ENCODE data around the gene ANKDD1A. TPM values are rescaled to one million over a fixed set of nuclear protein-coding genes. Genes with fewer than 3 reads are reported as not detected.

The ANKDD1A gene
- total RNA-seq, 2 donors from 2014 or later: 3.3 to 23.9 TPM

GRCh38 chr15:64912379-64913325 is 950 bp downstream of the ANKDD1A start:
- no peaks in the 10 kb centered on the region for H3K27me3 ChIP-seq (replicated peaks; ENCODE audit: insufficient read depth)
- no peak for DNase-seq (ENCODE audit: low spot score)
- H3K27ac ChIP-seq: no peak overlapping the region
- no peak for TF ChIP-seq POLR2A (IDR thresholded peaks at IDR 0.05)
- TF ChIP-seq POLR2AphosphoS5 (IDR thresholded peaks at IDR 0.05): no peak
- TF ChIP-seq CTCF (IDR thresholded peaks at IDR 0.05): no peak
- no peaks in the 10 kb centered on the region for H3K9me3 ChIP-seq
- H3K4me1 ChIP-seq (replicated peaks): peaks cover 3% of the 10 kb centered on the region
- H3K36me3 ChIP-seq: no peaks in the 10 kb centered on the region
- H3K4me3 ChIP-seq: peak overlapping the region in 1 of 2 donors; percentile 43
- intact Hi-C loops (cut with DNase I): loop anchor here (5.0 kb wide), 1 partner anchor 70 kb away; the partner anchor contains the start of gene PLEKHO2
- WGBS: 74% methylated on average over 14 of the region's 15 CpGs

- H3K4me1 ChIP-seq (replicated peaks): peaks cover 3% of the 10 kb centered on the region
- H3K27me3 ChIP-seq (replicated peaks; ENCODE audit: insufficient read depth): no peaks in the 10 kb centered on the region
- intact Hi-C loops (cut with DNase I): no loop called here
- H3K36me3 ChIP-seq: no peaks in the 10 kb centered on the region
- TF ChIP-seq CTCF (IDR thresholded peaks at IDR 0.05) (no peak), POLR2AphosphoS5 (IDR thresholded peaks at IDR 0.05) (no peak), POLR2A (IDR thresholded peaks at IDR 0.05) (no peak)
- WGBS: 71% methylated on average over 13 of the region's 13 CpGs
- no peak overlapping the region for H3K4me3 ChIP-seq
- no peaks in the 10 kb centered on the region for H3K9me3 ChIP-seq
- no peak for DNase-seq (ENCODE audit: low spot score)
- no peak overlapping the region for H3K27ac ChIP-seq
Measured at GRCh38 chr15:64915518-64916227, 4.0 kb downstream of the ANKDD1A start.

- intact Hi-C loops (cut with DNase I): no loop called here
- Histone ChIP-seq H3K27ac (no peak overlapping the region), H3K9me3 (no peaks in the 10 kb centered on the region), H3K4me3 (no peak overlapping the region), H3K27me3 (replicated peaks; ENCODE audit: insufficient read depth) (no peaks in the 10 kb centered on the region), H3K36me3 (no peaks in the 10 kb centered on the region), H3K4me1 (replicated peaks) (peaks cover 3% of the 10 kb centered on the region)
- WGBS: 89% methylated on average over 2 of the region's 2 CpGs
- DNase-seq (ENCODE audit: low spot score): no peak
- TF ChIP-seq POLR2AphosphoS5 (IDR thresholded peaks at IDR 0.05) (no peak), CTCF (IDR thresholded peaks at IDR 0.05) (no peak), POLR2A (IDR thresholded peaks at IDR 0.05) (no peak)
Measured at GRCh38 chr15:64916365-64916764, 4.7 kb downstream of the ANKDD1A start.

- H3K4me3 ChIP-seq: no peak overlapping the region
- H3K36me3 ChIP-seq: no peaks in the 10 kb centered on the region
- H3K4me1 ChIP-seq (replicated peaks): no peaks in the 10 kb centered on the region
- no peak for DNase-seq (ENCODE audit: low spot score)
- 100% methylated on average over 9 of the region's 9 CpGs for WGBS
- H3K27me3 ChIP-seq (replicated peaks; ENCODE audit: insufficient read depth): no peaks in the 10 kb centered on the region
- no peak overlapping the region for H3K27ac ChIP-seq
- H3K9me3 ChIP-seq: no peaks in the 10 kb centered on the region
- intact Hi-C loops (cut with DNase I): no loop called here
- TF ChIP-seq POLR2A (IDR thresholded peaks at IDR 0.05) (no peak), CTCF (IDR thresholded peaks at IDR 0.05) (no peak), POLR2AphosphoS5 (IDR thresholded peaks at IDR 0.05) (no peak)
Measured at GRCh38 chr15:64917211-64917610, 5.5 kb downstream of the ANKDD1A start.
